Spleen (tissue), 11 donors: ENCODE data around the gene RTN3. TPM values are rescaled to one million over a fixed set of nuclear protein-coding genes. Genes with fewer than 3 reads are reported as not detected.
"Not testable (repeated sequence)": the region's sequence is repeated elsewhere in the genome, so short reads cannot be mapped to it uniquely, and the experiment has no call there.

Experiments used
- DNase-seq: peaks from one replicate; pipeline ENCODE4 v3.0.0-alpha.2; 2020
- H3K27ac ChIP-seq, 8 donors: fragments of 200-600 bp; sonication (generic) in 7 of 8; 1 replicate in 4 of 8; 2 replicates in 4 of 8; pipeline versions ENCODE4 v1.5.0 to v1.8.0; 2016 to 2021; ENCODE audit warnings: inconsistent platforms in 4 of 8, mild to moderate bottlenecking in 4 of 8, moderate library complexity in 1 of 8
- H3K27me3 ChIP-seq, 7 donors: fragments of 200-600 bp; sonication (generic) in 6 of 7; replicated peaks in 1 of 7; 1 replicate in 4 of 7; 2 replicates in 3 of 7; pipeline versions ENCODE4 v1.5.0 to v1.8.0; 2016 to 2021; ENCODE audit warnings: inconsistent platforms in 3 of 7, mild to moderate bottlenecking in 1 of 7
- H3K36me3 ChIP-seq, 6 donors: fragments of 200-600 bp; sonication (generic) in 5 of 6; 1 replicate in 4 of 6; 2 replicates in 2 of 6; pipeline versions ENCODE4 v1.5.0 to v1.8.0; 2016 to 2021; ENCODE audit warnings: inconsistent platforms in 2 of 6
- H3K4me1 ChIP-seq, 6 donors: fragments of 200-600 bp; sonication (generic) in 5 of 6; 1 replicate in 3 of 6; 2 replicates in 3 of 6; pipeline versions ENCODE4 v1.5.0 to v1.8.0; 2016 to 2021; ENCODE audit warnings: inconsistent platforms in 3 of 6
- H3K4me3 ChIP-seq, 8 donors: fragments of 200-600 bp; sonication (generic) in 7 of 8; 1 replicate in 4 of 8; 2 replicates in 4 of 8; pipeline versions ENCODE4 v1.5.0 to v1.8.0; 2016 to 2021; ENCODE audit warnings: inconsistent platforms in 4 of 8, mild to moderate bottlenecking in 4 of 8, moderate library complexity in 2 of 8
- H3K9me3 ChIP-seq, 8 donors: fragments of 200-600 bp; sonication (generic) in 7 of 8; 1 replicate in 4 of 8; 2 replicates in 4 of 8; pipeline versions ENCODE4 v1.5.0 to v1.8.0; 2016 to 2021; ENCODE audit warnings: inconsistent platforms in 4 of 8
- CTCF ChIP-seq, 11 experiments: fragments of 200-600 bp in 7 of 11; fragments of 450-650 bp in 4 of 11; sonication (generic) in 4 of 11; IDR thresholded peaks in 8 of 11; conservative IDR thresholded peaks in 3 of 11; 1 replicate in 7 of 11; 2 replicates in 4 of 11; pipeline versions ENCODE4 v1.4.0 to v1.8.0; 2016 to 2021; ENCODE audit warnings: antibody characterized with exemption in 11 of 11, inconsistent platforms in 4 of 11, mild to moderate bottlenecking in 1 of 11
- POLR2A ChIP-seq, 3 donors: fragments of 450-650 bp; IDR thresholded peaks; one replicate each; pipeline ENCODE4 v1.5.1; 2017; ENCODE audit warnings: antibody characterized with exemption in 3 of 3, mild to moderate bottlenecking in 1 of 3
- POLR2AphosphoS5 ChIP-seq, 3 donors: sonication (generic); formaldehyde crosslinking; IDR thresholded peaks; one replicate each; pipeline ENCODE4 v1.5.1; 2017; ENCODE audit warnings: antibody characterized with exemption in 3 of 3
- WGBS, 5 donors: extraction: QIAGEN DNeasy Blood & Tissue Kit in 3 of 5; methylation state at CpG; one replicate each; pipeline versions ENCODE4 v1.1.5 to v1.1.7; 2013 to 2018; 5-methylcytosine and 5-hydroxymethylcytosine counted together
- intact Hi-C: fragments of 100-400 bp; cut with DNase I; formaldehyde crosslinking; loops from one replicate; pipeline ENCODE4 v1.15.0; 2023; ENCODE audit warnings: low total_unique reads
- polyA plus RNA-seq, 3 donors: library from polyadenylated mRNA; stranded (reverse); fragments of 200-250 nt; gene quantifications; one replicate each; pipeline ENCODE4 v1.2.1, GENCODE V29; 2013
- total RNA-seq, 7 donors: library from RNA; depleted of rRNA in 3 of 7; stranded (reverse); fragments of >200 nt in 3 of 7; fragmentation: NEBNext Ultra II Directional in 4 of 7; extraction: Animal tissue kit (Norgen Biotek cat#: 25700) in 4 of 7; gene quantifications; one replicate each; pipeline versions ENCODE4 v1.1.0 to v1.2.1, GENCODE V29; 2016 to 2021
- donor health status: healthy with polysubstance abuse.
- donor health status: DM: no; HTN: no; CAD: no; lungs with moderate emphysema.
- donor health status: DM: no; HTN: no; CAD: no.
- donor health status: Bipolar disorder and iron deficiency.
- donor health status: healthy.
- donor health status: DM: no; HTN: no; CAD: no.
- donor health status: DM: yes; HTN: yes; CAD: no.

RTN3 gene
- total and polyA plus RNA-seq, 10 donors = 17.6 to 166 (median 76.2) TPM

GRCh38 chr11:63682066-63683021 is 1.0 kb downstream of the RTN3 start:
- Histone ChIP-seq H3K27me3 (no peaks in the 10 kb centered on the region), H3K9me3 (no peaks in the 10 kb centered on the region), H3K27ac (peak overlapping the region; percentile 92 to 99 (median 97)), H3K36me3 (no peaks in the 10 kb centered on the region), H3K4me1 (peaks cover 10 to 63% (median 34%) of the 10 kb centered on the region in 6 donors), H3K4me3 (peak overlapping the region; percentile 61 to 96 (median 78))
- TF ChIP-seq CTCF (IDR thresholded peaks at IDR 0.05 in 8 of 11, conservative IDR thresholded peaks at IDR 0.05 in 3 of 11) (peak in 6 of 11 experiments; percentile 38 to 67 (median 48)), POLR2AphosphoS5 (IDR thresholded peaks at IDR 0.05) (no peak)
- no peak for DNase-seq
- 6 to 12% (median 9%) methylated on average over 19 of the region's 19 CpGs for WGBS, 5 donors
- intact Hi-C loops = no loop called here

GRCh38 chr11:63683133-63683991 is 2.1 kb downstream of the RTN3 start:
- intact Hi-C loops = no loop called here
- TF ChIP-seq CTCF (IDR thresholded peaks at IDR 0.05 in 8 of 11, conservative IDR thresholded peaks at IDR 0.05 in 3 of 11) = no peak
- DNase-seq = no peak
- peak overlapping the region in 6 of 8 donors; percentile 61 to 96 (median 78) for H3K4me3 ChIP-seq
- no peaks in the 10 kb centered on the region for H3K36me3 ChIP-seq
- H3K9me3 ChIP-seq = no peaks in the 10 kb centered on the region
- peak overlapping the region in 7 of 8 donors; percentile 92 to 99 (median 98) for H3K27ac ChIP-seq
- peaks cover 10 to 73% (median 37%) of the 10 kb centered on the region in 6 donors for H3K4me1 ChIP-seq
- no peaks in the 10 kb centered on the region for H3K27me3 ChIP-seq
- 80 to 89% (median 84%) methylated on average over 8 of the region's 8 CpGs for WGBS, 5 donors

- DNase-seq, intact Hi-C loops, H3K36me3 ChIP-seq, H3K9me3 ChIP-seq, H3K27me3 ChIP-seq: not testable (repeated sequence)
- 56 to 92% (median 85%) methylated on average over 7 of the region's 7 CpGs for WGBS, 5 donors
- peaks cover 10 to 90% (median 42%) of the 10 kb centered on the region in 6 donors for H3K4me1 ChIP-seq
- H3K4me3 ChIP-seq = peak overlapping the region in 1 of 8 donors; percentile 35
- H3K27ac ChIP-seq = peak overlapping the region in 5 of 8 donors; percentile 61 to 98 (median 79)
Observed at GRCh38 chr11:63685158-63685721, 3.9 kb downstream of the RTN3 start.

GRCh38 chr11:63686926-63687325 is 5.6 kb downstream of the RTN3 start:
- no peak for DNase-seq
- no peak for TF ChIP-seq POLR2AphosphoS5 (IDR thresholded peaks at IDR 0.05)
- TF ChIP-seq POLR2A (IDR thresholded peaks at IDR 0.05) = no peak
- TF ChIP-seq CTCF (IDR thresholded peaks at IDR 0.05 in 8 of 11, conservative IDR thresholded peaks at IDR 0.05 in 3 of 11) = no peak
- peak overlapping the region in 4 of 8 donors; percentile 61 to 98 (median 79) for H3K27ac ChIP-seq
- no peaks in the 10 kb centered on the region for H3K36me3 ChIP-seq
- peaks cover 10 to 95% (median 34%) of the 10 kb centered on the region in 6 donors for H3K4me1 ChIP-seq
- 70 to 79% (median 79%) methylated on average over 2 of the region's 2 CpGs for WGBS, 5 donors
- no peaks in the 10 kb centered on the region for H3K9me3 ChIP-seq
- no peaks in the 10 kb centered on the region for H3K27me3 ChIP-seq
- intact Hi-C loops = no loop called here
- no peak overlapping the region for H3K4me3 ChIP-seq
